ENCODE measurements around the gene RFX1. TPM values are rescaled to one million over a fixed set of nuclear protein-coding genes. Genes with fewer than 3 reads are reported as not detected.

RFX1 gene
- total RNA-seq, 1 experiment from 2014 or later, result 20.4 TPM

DNA sequence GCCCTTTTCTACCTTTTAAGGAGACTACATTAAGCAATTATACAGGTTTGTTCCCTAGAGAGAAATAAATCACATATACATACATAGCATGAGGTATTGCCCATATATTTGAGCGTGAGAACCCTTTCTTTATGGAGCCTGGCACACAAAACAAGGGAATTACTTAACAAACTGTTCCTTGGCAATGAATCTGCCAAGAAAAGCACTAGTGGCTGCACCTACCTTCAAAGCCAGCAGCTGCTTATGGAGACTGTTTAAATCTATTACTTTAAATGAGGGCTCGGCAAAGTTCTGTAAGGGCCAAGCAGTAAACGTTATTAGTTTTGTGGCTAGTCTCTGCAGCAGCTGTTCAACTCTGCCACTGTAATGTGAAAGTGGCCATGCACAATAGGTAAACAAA lies 7.0 kb downstream of the RFX1 start:
- DNase-seq (ENCODE audit: low spot score) (no peak), ATAC-seq (no peak)
- Mint-ChIP-seq H3K4me1 (peaks cover 8% of the 10 kb centered on the region), H3K9me3 (peaks cover 11% of the 10 kb centered on the region), H3K27ac (no peak overlapping the region), H3K4me3 (no peak overlapping the region), H3K27me3 (ENCODE audit: low read depth) (no peaks in the 10 kb centered on the region), H3K36me3 (peaks cover 31% of the 10 kb centered on the region)
- TF ChIP-seq ZNF423 (CRISPR knock-in tag; IDR thresholded peaks at IDR 0.05) (no peak), CTCF (IDR thresholded peaks at IDR 0.05) (no peak), ZNF121 (CRISPR knock-in tag; IDR thresholded peaks at IDR 0.05) (no peak), SP1 (CRISPR knock-in tag; conservative IDR thresholded peaks at IDR 0.05) (no peak)
- TF ChIP-seq, protein P1, sequence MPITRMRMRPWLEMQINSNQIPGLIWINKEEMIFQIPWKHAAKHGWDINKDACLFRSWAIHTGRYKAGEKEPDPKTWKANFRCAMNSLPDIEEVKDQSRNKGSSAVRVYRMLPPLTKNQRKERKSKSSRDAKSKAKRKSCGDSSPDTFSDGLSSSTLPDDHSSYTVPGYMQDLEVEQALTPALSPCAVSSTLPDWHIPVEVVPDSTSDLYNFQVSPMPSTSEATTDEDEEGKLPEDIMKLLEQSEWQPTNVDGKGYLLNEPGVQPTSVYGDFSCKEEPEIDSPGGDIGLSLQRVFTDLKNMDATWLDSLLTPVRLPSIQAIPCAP (CRISPR knock-in tag; IDR thresholded peaks at IDR 0.05), result no peak
- TF ChIP-seq, protein P2, sequence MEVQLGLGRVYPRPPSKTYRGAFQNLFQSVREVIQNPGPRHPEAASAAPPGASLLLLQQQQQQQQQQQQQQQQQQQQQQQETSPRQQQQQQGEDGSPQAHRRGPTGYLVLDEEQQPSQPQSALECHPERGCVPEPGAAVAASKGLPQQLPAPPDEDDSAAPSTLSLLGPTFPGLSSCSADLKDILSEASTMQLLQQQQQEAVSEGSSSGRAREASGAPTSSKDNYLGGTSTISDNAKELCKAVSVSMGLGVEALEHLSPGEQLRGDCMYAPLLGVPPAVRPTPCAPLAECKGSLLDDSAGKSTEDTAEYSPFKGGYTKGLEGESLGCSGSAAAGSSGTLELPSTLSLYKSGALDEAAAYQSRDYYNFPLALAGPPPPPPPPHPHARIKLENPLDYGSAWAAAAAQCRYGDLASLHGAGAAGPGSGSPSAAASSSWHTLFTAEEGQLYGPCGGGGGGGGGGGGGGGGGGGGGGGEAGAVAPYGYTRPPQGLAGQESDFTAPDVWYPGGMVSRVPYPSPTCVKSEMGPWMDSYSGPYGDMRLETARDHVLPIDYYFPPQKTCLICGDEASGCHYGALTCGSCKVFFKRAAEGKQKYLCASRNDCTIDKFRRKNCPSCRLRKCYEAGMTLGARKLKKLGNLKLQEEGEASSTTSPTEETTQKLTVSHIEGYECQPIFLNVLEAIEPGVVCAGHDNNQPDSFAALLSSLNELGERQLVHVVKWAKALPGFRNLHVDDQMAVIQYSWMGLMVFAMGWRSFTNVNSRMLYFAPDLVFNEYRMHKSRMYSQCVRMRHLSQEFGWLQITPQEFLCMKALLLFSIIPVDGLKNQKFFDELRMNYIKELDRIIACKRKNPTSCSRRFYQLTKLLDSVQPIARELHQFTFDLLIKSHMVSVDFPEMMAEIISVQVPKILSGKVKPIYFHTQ (CRISPR knock-in tag; IDR thresholded peaks at IDR 0.05), result no peak
- POLR2A ChIA-PET, result no interaction called here
- CTCF ChIA-PET, result no interaction called here

- H3K36me3 Mint-ChIP-seq, result peaks cover 31% of the 10 kb centered on the region
- H3K4me1 Mint-ChIP-seq, result peaks cover 7% of the 10 kb centered on the region
- H3K27me3 Mint-ChIP-seq (ENCODE audit: low read depth), result no peaks in the 10 kb centered on the region
- DNase-seq (ENCODE audit: low spot score) (no peak), ATAC-seq (no peak)
- no peak overlapping the region for H3K27ac Mint-ChIP-seq
- peaks cover 11% of the 10 kb centered on the region for H3K9me3 Mint-ChIP-seq
- POLR2A ChIA-PET, result no interaction called here
- CTCF ChIA-PET, result no interaction called here
- no peak overlapping the region for H3K4me3 Mint-ChIP-seq
- TF ChIP-seq ZNF425 (CRISPR knock-in tag; conservative IDR thresholded peaks at IDR 0.05) (no peak), CTCF (IDR thresholded peaks at IDR 0.05) (no peak), TEAD1 (CRISPR knock-in tag; IDR thresholded peaks at IDR 0.05) (no peak), ARID4B (CRISPR knock-in tag; IDR thresholded peaks at IDR 0.05; ENCODE audit: borderline replicate concordance) (no peak), ESRRA (CRISPR knock-in tag; IDR thresholded peaks at IDR 0.05; ENCODE audit: borderline replicate concordance) (no peak), ZNF138 (CRISPR knock-in tag; conservative IDR thresholded peaks at IDR 0.05) (no peak), ZNF219 (CRISPR knock-in tag; IDR thresholded peaks at IDR 0.05; ENCODE audit: borderline replicate concordance) (no peak), E2F1 (CRISPR knock-in tag; IDR thresholded peaks at IDR 0.05) (no peak)
- TF ChIP-seq, protein P2 (CRISPR knock-in tag; IDR thresholded peaks at IDR 0.05), result no peak
- TF ChIP-seq, protein P3, sequence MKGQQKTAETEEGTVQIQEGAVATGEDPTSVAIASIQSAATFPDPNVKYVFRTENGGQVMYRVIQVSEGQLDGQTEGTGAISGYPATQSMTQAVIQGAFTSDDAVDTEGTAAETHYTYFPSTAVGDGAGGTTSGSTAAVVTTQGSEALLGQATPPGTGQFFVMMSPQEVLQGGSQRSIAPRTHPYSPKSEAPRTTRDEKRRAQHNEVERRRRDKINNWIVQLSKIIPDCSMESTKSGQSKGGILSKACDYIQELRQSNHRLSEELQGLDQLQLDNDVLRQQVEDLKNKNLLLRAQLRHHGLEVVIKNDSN (CRISPR knock-in tag; IDR thresholded peaks at IDR 0.05), result no peak
These were observed 7.7 kb downstream of the RFX1 start for GRCh38 chr19:13998426-13998825.
